GM12872 (cell line): Measurements from ENCODE around the gene DYNC1H1.
A peak's percentile ranks its signal among the peaks of the same experiment; 100 is the strongest.

Experiments
- TF ChIP-seq, protein P1 (sequence below): IDR thresholded peaks from 3 replicates; pipeline ENCODE4 v1.5.1; 2011; ENCODE audit warnings: low read depth, mild to moderate bottlenecking, low read length, moderate library complexity; ENCODE audit not compliant: insufficient read depth

DYNC1H1 gene

GRCh38 chr14:101961011-101961721 lies 3.2 kb upstream of the DYNC1H1 start:
- TF ChIP-seq, protein P1, sequence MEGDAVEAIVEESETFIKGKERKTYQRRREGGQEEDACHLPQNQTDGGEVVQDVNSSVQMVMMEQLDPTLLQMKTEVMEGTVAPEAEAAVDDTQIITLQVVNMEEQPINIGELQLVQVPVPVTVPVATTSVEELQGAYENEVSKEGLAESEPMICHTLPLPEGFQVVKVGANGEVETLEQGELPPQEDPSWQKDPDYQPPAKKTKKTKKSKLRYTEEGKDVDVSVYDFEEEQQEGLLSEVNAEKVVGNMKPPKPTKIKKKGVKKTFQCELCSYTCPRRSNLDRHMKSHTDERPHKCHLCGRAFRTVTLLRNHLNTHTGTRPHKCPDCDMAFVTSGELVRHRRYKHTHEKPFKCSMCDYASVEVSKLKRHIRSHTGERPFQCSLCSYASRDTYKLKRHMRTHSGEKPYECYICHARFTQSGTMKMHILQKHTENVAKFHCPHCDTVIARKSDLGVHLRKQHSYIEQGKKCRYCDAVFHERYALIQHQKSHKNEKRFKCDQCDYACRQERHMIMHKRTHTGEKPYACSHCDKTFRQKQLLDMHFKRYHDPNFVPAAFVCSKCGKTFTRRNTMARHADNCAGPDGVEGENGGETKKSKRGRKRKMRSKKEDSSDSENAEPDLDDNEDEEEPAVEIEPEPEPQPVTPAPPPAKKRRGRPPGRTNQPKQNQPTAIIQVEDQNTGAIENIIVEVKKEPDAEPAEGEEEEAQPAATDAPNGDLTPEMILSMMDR = peak; percentile 100

DNA sequence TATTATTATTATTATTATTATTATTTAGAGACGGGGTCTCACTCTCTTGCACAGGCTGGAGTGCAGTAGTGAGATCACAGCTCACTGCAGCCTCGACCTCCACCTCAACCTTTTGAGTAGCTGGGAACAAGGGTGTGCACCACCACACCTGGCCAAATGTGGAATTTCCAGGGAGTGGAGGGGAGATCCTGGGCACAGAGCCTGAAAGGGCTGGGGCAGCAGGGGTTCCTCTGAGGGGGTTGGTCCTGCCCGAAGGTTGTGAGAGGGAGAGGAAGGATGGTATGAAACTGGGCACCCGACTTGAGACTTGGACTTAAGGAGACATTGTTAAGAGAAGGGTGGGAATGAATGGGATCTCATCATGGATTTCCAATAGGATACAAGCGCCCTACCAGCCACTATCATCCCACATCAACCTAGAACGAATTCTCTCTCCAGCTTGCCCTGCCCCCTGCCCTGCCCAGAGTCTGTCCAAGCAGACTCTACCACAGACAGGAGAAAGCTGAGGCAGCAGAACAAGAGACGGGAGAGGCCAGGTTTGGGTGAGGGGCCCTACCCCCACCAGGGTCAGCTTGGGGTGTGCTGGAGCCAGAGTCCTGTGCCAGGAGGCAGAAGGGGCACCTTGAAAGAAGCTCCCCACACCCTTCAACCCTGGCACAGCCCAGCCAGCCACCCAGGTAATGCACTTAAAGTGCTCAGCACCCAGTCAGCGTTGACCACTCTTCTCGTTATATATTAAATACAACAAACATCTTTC lies 2.4 kb upstream of the DYNC1H1 start:
- TF ChIP-seq, protein P1 = no peak

GRCh38 chr14:101962503-101962874 lies 1.9 kb upstream of the DYNC1H1 start:
- TF ChIP-seq, protein P1 = no peak

DNA sequence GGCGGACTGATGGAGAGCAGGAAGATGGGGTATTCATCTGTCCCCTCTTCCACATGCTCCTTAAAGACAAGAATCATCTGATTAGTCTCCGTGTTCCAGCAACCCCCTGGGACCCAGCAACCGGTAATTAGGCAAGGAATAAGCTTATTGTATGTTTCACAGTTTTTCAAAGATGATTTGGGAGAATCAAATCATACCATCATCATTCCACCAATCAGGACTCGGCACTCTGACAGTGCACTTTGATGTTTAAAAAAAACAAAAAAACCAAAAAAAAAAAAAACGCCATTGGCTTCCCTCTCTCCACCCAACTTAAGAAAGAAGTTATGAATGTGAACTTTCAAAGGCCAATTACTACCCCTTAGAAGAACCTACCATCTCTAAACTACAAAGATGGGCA lies 1.3 kb upstream of the DYNC1H1 start:
- TF ChIP-seq, protein P1 = no peak

- TF ChIP-seq, protein P1 = no peak
Measured at GRCh38 chr14:101963656-101964296, 597 bp upstream of the DYNC1H1 start.

DNA sequence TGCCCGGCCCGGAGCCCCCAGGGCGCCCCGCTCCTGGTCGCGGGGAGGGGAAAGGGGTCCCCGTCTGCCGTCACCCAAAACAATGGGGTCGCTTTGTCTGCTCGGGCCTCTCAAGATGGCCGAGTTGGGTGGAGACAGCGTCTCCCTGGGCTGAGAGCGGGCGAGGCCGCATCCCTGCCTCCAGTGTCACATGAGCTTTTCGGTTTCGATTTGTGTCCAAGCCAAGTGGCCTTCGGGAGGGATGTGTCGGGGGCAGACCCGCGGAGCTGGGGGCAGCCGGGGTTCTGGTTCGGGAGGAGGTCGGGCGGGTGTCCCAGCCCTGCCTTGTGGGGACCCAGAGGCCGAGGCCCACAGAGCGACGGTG lies 790 bp downstream of the DYNC1H1 start:
- TF ChIP-seq, protein P1 = no peak
